CD1c-positive myeloid dendritic cell (primary cell): ENCODE measurements around the gene EGLN2.
"Not testable (repeated sequence)": the region's sequence is repeated elsewhere in the genome, so short reads cannot be mapped to it uniquely, and the experiment has no call there.

Source experiments
- DNase-seq: peaks from one replicate; pipeline ENCODE4 v3.0.0-alpha.2; 2016; ENCODE audit errors: extremely low spot score

The EGLN2 gene

DNA sequence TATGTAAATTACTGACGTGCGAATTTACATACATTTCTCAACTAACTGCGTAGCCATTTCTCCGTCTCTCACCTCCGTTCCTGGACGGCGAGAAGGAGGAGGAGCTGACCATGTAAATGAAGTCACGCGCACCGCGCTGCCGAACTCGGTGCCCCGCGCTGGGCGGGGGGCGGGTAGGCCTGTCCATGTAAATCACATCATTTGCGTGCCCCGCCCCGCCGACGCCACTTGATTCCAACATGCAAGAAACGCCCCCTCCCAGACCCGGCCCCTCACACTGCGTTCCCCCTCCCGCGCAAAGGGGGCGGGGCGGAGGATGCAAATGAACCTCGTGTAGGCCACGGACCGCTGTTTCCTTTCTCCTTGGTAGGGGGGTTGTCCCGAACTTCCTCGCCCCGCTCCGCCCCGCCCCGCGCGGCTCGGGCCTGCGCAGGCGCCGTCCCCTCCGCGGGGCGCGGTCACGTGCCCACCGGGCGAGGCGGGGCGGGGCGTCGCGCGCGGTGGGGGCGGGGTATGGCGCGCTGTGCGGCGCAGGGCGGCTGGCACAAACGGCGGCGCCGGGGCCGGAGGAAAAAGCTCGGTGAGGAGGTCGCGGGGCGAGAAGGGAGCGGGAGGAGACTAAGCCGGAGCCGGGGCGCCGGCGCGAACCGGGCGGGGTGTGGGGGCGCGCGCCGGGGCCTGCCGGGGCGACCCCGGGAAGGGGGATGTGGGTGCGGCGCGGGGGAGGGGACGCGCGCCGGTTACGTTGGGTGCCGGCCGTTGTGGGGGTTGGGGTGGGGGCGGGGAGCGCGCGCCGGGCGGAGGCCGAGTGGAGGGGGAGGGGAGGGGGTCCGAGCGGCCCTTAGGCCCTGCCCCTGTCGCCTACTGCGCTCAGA is at the start of gene EGLN2:
Gene EGLN2, plus strand, starts transcription at position 509 of the 875 bp plus-strand sequence. CDS start 1,382 bp downstream, outside the sequence.
- DNase-seq: peak; percentile 100

DNA sequence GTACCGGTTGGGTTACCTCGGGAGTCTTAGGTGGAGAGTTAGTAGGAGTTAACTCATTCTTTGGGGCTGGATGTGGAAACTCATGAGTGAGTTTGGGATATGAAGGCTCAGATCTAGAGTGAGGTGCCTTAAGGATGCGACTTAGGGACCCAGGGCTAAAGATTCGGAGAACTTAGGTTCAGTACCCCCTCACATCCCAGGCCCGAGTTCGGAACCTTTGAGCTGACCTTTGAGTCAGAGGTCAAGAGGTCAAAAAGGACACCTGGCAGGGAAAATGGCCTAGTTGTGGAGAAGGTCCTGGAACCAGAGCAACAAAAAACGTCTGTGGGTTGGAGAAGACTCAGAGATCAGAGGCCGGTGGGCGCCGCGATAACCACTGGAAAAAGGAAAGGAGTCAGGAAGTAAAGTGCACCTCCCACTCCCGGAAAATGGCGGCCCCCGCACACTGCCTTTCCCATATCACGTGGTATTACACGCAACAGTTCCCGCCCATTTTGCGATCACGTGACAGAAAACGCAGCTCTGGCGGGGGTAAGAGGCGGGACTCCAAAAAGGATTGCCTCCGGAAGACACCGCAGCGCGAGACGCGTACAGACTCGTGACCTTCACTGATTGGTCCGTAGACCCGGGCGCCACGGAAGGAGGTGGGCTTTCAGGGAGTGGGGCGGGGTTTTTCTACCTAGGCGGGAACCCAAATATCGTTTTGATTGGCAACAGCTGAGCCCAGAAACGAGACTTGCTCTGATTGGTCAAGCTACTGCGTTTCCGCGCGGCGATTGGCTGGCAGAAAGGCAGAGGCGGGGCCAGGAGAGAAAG is 48.7 kb upstream of the EGLN2 start, which contains the start of gene ACTMAP:
Gene ACTMAP, minus strand, starts transcription at position 420 of the 816 bp plus-strand sequence. CDS start 674 bp downstream, outside the sequence.
- peak; percentile 100 for DNase-seq

GRCh38 chr19:40750874-40751537 is 48.0 kb upstream of the EGLN2 start, which contains the start of gene SNRPA:
Gene SNRPA (plus strand): TSS chr19:40751203. CDS start chr19:40751409, 206 bp downstream.
- peak; percentile 99 for DNase-seq

DNA sequence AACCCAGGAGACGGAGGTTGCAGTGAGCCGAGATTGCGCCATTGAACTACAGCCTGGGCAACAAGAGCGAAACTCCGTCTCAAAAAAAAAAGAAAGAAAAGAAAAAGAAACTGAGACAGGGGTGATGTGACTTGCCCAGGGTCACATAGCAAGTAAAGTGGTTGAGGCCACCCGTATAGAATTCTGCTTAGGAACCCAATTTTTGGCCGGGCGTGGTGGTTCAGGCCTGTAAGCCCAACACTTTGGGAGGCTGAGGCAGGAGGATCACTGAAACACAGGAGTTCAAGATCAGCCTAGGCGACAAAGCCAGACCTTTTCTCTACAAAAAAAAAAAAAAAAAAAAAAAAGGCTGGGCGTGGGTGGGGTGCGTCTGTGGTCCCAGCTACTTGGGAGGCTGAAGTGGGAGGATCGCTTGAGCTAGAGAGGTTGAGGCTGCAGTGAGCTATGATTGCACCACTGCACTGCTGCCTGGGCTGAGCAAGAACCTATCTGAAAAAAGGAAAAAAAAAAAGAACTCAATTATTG is 46.7 kb upstream of the EGLN2 start:
- no peak for DNase-seq

- peak; percentile 80 for DNase-seq
Observed at GRCh38 chr19:40754611-40755247, 44.3 kb upstream of the EGLN2 start.

- peak; percentile 14 for DNase-seq
Observed at GRCh38 chr19:40755248-40755624, 43.8 kb upstream of the EGLN2 start.

DNA sequence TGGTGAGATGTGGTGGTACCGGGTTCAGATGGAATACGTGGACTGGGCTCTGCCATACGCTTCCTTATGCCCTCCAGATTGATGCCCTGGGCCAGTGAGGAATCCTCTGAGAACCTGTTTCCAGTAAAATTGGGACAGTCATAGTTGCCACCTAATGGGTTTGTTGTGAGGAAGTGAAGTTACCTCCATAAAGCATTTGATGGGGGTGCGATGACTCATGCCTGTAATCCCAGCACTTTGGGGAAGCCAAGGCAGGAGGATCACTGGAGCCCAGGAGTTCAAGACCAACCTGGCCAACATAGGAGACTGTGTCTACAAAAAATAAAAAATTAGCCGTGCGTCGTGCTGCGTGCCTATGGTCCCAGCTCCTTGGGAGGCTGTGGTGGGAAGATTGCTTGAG is 43.2 kb upstream of the EGLN2 start:
- DNase-seq: peak; percentile 31

GRCh38 chr19:40756502-40757110 is 42.4 kb upstream of the EGLN2 start:
- no peak for DNase-seq

DNA sequence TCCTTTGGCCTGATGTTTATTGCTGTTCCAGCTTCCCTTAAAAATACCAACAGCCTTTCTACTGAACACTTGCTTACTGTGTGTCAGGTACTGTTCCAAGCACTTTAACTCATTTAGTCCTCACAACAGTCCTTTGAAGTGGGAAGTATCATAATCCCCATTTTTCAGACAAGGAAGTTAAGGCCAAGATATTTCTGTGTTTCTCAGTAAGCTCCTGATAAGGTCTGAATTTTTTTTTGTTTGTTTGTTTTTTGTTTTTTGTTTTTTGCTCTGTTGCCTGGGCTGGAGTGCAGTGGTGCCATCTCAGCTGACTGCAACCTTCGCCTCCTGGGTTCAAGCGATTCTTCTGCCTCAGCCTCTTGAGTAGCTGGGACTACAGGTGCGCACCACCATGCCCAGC is 40.5 kb upstream of the EGLN2 start:
- no peak for DNase-seq

DNA sequence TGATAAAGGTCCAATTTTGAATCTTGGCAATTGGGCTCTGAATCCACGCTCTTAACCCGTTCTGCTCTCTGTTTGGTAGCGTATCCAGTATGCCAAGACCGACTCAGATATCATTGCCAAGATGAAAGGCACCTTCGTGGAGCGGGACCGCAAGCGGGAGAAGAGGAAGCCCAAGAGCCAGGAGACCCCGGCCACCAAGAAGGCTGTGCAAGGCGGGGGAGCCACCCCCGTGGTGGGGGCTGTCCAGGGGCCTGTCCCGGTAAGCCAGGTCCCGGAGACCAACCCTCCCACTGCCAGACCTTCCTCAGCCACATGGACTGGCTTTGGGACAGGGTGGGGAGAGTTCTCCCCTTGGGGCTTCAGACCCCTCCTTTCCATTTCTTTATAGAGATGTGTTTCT is 39.6 kb upstream of the EGLN2 start:
- DNase-seq: no peak

DNA sequence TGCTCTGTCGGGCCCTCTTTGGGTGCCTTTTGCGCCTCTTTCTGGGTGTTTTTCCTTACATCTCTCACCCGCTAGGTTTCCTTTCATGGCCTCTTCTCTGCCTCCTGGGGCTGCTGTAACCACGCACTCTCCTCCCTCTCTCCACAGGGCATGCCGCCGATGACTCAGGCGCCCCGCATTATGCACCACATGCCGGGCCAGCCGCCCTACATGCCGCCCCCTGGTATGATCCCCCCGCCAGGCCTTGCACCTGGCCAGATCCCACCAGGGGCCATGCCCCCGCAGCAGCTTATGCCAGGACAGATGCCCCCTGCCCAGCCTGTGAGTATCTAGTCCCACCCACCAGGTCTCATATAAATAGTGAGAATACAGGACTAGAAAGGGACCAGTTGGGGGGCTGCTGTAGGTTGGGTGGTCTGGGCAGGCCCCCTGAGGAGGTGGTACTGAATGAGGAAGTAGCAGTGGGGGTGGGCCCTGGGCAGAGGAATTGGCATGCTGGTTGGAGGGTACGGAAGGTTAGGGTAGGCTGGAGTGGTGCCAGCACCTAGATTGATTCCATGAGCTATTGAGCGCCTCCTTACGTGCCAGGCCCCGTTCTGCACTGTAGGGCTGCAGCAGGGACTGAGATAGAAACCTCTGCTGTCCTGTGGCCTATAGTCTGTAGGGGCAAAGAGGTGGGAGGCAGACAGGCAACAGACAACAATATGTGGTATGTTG is 36.1 kb upstream of the EGLN2 start:
- no peak for DNase-seq

GRCh38 chr19:40763526-40763925 is 35.5 kb upstream of the EGLN2 start:
- no peak for DNase-seq

GRCh38 chr19:40763963-40764362 is 35.0 kb upstream of the EGLN2 start:
- DNase-seq: no peak

GRCh38 chr19:40766385-40766784 is 32.6 kb upstream of the EGLN2 start:
- not testable (repeated sequence) for DNase-seq

- DNase-seq: no peak
Observed at GRCh38 chr19:40768869-40769268, 30.1 kb upstream of the EGLN2 start.

GRCh38 chr19:40771101-40771862 is 27.7 kb upstream of the EGLN2 start:
- peak; percentile 17 for DNase-seq

- DNase-seq: no peak
Observed at GRCh38 chr19:40774916-40775631, 23.9 kb upstream of the EGLN2 start, which contains the start of gene MIA. Gene MIA (plus strand): TSS chr19:40775521. CDS start chr19:40775543, 22 bp downstream.

GRCh38 chr19:40775632-40776022 is 23.4 kb upstream of the EGLN2 start:
- DNase-seq: no peak

- no peak for DNase-seq
Observed at GRCh38 chr19:40776364-40776763, 22.6 kb upstream of the EGLN2 start.
